CD14-positive monocyte (primary cell): ENCODE results near the gene HSPB6. TPM values are rescaled to one million over a fixed set of nuclear protein-coding genes. Genes with fewer than 3 reads are reported as not detected.

ENCODE experiments used
- DNase-seq, 3 donors: peaks; one replicate each; pipeline ENCODE4 v3.0.0-alpha.2; 2011 to 2022
- H2AFZ ChIP-seq: 2 replicates; pipeline ENCODE4 v1.6.0; 2012; ENCODE audit warnings: mild to moderate bottlenecking, low read depth, low read length, inconsistent platforms; ENCODE audit not compliant: insufficient read depth, poor library complexity, severe bottlenecking
- H3K27ac ChIP-seq, 2 donors: 1 replicate in 1 of 2; 2 replicates in 1 of 2; pipeline ENCODE4 v1.5.1; 2012 to 2013; ENCODE audit warnings: low read length in 2 of 2, control low read depth in 1 of 2, inconsistent platforms in 1 of 2, low read depth in 1 of 2, mild to moderate bottlenecking in 1 of 2
- H3K27me3 ChIP-seq, 2 donors: one replicate each; pipeline versions ENCODE4 v1.6.0 to v1.6.1; 2011 to 2013; ENCODE audit warnings: low read length in 2 of 2; ENCODE audit not compliant: control insufficient read depth in 2 of 2, insufficient read depth in 2 of 2
- H3K36me3 ChIP-seq, 2 donors: replicated peaks in 1 of 2; 1 replicate in 1 of 2; 2 replicates in 1 of 2; pipeline versions ENCODE4 v1.5.1 to v1.6.1; 2012 to 2013; ENCODE audit warnings: low read length in 2 of 2, control low read depth in 1 of 2, inconsistent platforms in 1 of 2, mild to moderate bottlenecking in 1 of 2; ENCODE audit not compliant: insufficient read depth in 2 of 2, control insufficient read depth in 1 of 2
- H3K4me1 ChIP-seq, 2 donors: 1 replicate in 1 of 2; 2 replicates in 1 of 2; pipeline versions ENCODE4 v1.5.1 to v1.6.1; 2012 to 2013; ENCODE audit warnings: low read length in 2 of 2, control low read depth in 1 of 2, inconsistent platforms in 1 of 2, mild to moderate bottlenecking in 1 of 2, moderate library complexity in 1 of 2; ENCODE audit not compliant: insufficient read depth in 2 of 2, control insufficient read depth in 1 of 2
- H3K4me2 ChIP-seq: replicated peaks from 2 replicates; pipeline ENCODE3; 2012; ENCODE audit warnings: low read length, moderate library complexity, mild to moderate bottlenecking; ENCODE audit not compliant: poor library complexity, severe bottlenecking; ENCODE audit errors: extremely low read depth
- H3K4me3 ChIP-seq, 3 experiments: fragments of 200-600 bp in 1 of 3; sonication (generic) in 1 of 3; replicated peaks in 1 of 3; 1 replicate in 2 of 3; 2 replicates in 1 of 3; pipeline ENCODE4 v1.5.1; 2011 to 2013; ENCODE audit warnings: low read length in 3 of 3, mild to moderate bottlenecking in 3 of 3, control low read depth in 2 of 3, low read depth in 2 of 3, inconsistent platforms in 1 of 3, moderate library complexity in 1 of 3
- H3K79me2 ChIP-seq: 2 replicates; pipeline ENCODE4 v1.6.0; 2012; ENCODE audit warnings: mild to moderate bottlenecking, control low read depth, inconsistent platforms, low read length, moderate library complexity; ENCODE audit not compliant: insufficient read depth
- H3K9ac ChIP-seq: 2 replicates; pipeline ENCODE4 v1.6.0; 2017; ENCODE audit warnings: low read length, mild to moderate bottlenecking; ENCODE audit not compliant: insufficient read depth, poor library complexity, severe bottlenecking
- H3K9me3 ChIP-seq, 2 donors: replicated peaks in 1 of 2; 1 replicate in 1 of 2; 2 replicates in 1 of 2; pipeline versions ENCODE4 v1.5.1 to v1.6.1; 2012 to 2013; ENCODE audit warnings: low read length in 2 of 2, control low read depth in 1 of 2; ENCODE audit not compliant: control insufficient read depth in 1 of 2, insufficient read depth in 1 of 2
- H4K20me1 ChIP-seq: 2 replicates; pipeline ENCODE4 v1.6.0; 2012; ENCODE audit warnings: mild to moderate bottlenecking, low read length, control low read depth, moderate library complexity; ENCODE audit not compliant: insufficient read depth
- H3K27ac Mint-ChIP-seq, 7 donors: one replicate each; pipeline ENCODE4 v1.8.0; 2020; ENCODE audit warnings: mild to moderate bottlenecking in 7 of 7, mixed read lengths in 7 of 7, moderate library complexity in 6 of 7, inconsistent platforms in 2 of 7
- H3K27me3 Mint-ChIP-seq, 3 donors: one replicate each; pipeline ENCODE4 v1.8.0; 2021 to 2022; ENCODE audit warnings: low read depth in 3 of 3, mild to moderate bottlenecking in 3 of 3, mixed read lengths in 3 of 3, moderate library complexity in 3 of 3, inconsistent platforms in 1 of 3
- H3K36me3 Mint-ChIP-seq, 2 donors: one replicate each; pipeline ENCODE4 v1.8.0; 2020; ENCODE audit warnings: mixed read lengths in 2 of 2, inconsistent platforms in 1 of 2, mild to moderate bottlenecking in 1 of 2
- H3K4me1 Mint-ChIP-seq: one replicate; pipeline ENCODE4 v1.8.0; 2020; ENCODE audit warnings: mild to moderate bottlenecking, mixed read lengths
- H3K4me3 Mint-ChIP-seq, 2 donors: one replicate each; pipeline ENCODE4 v1.8.0; 2020; ENCODE audit warnings: mild to moderate bottlenecking in 2 of 2, mixed read lengths in 2 of 2, moderate library complexity in 1 of 2
- H3K9me3 Mint-ChIP-seq, 7 donors: one replicate each; pipeline ENCODE4 v1.8.0; 2020 to 2022; ENCODE audit warnings: mixed read lengths in 7 of 7, mild to moderate bottlenecking in 6 of 7, moderate library complexity in 6 of 7, inconsistent platforms in 2 of 7
- CTCF ChIP-seq: fragments of 200-600 bp; IDR thresholded peaks from one replicate; pipeline ENCODE4 v1.8.0; 2022; ENCODE audit warnings: antibody characterized with exemption, mild to moderate bottlenecking
- WGBS: methylation state at CpG from one replicate; pipeline ENCODE4 v1.1.5; 2013; ENCODE audit warnings: missing lambda C conversion rate; ENCODE audit not compliant: insufficient coverage; 5-methylcytosine and 5-hydroxymethylcytosine counted together
- intact Hi-C, 2 donors: fragments of 100-400 bp; cut with micrococcal nuclease; formaldehyde crosslinking; loops; one replicate each; pipeline versions ENCODE4 v1.15.0 to v1.15.1; 2023
- polyA plus RNA-seq, 3 donors: library from polyadenylated mRNA; depleted of rRNA in 1 of 3; unstranded in 2 of 3; stranded (reverse) in 1 of 3; fragments of 300-500 nt in 2 of 3; fragments of >200 nt in 1 of 3; fragmentation: Illumina TruSeq in 2 of 3; gene quantifications; 1 replicate in 2 of 3; 2 replicates in 1 of 3; pipeline ENCODE4 v1.2.3, GENCODE V29; 2012 to 2021

The HSPB6 gene
- polyA plus RNA-seq, 3 donors = not detected

- H3K9me3 ChIP-seq = no peaks in the 10 kb centered on the region
- Mint-ChIP-seq H3K9me3 (peaks cover 0 to 8% (median 3%) of the 10 kb centered on the region in 7 donors), H3K27me3 (peaks cover 18 to 32% (median 25%) of the 10 kb centered on the region in 3 donors), H3K27ac (peak overlapping the region in 3 of 7 donors; percentile 39 to 72 (median 44)), H3K4me1 (peaks cover 37% of the 10 kb centered on the region), H3K36me3 (peaks cover 34 to 39% of the 10 kb centered on the region in 2 donors), H3K4me3 (peak overlapping the region in 1 of 2 donors; percentile 85)
- H2AFZ ChIP-seq = no peak overlapping the region
- WGBS = 93% methylated on average over 7 of the region's 13 CpGs
- no peak for DNase-seq
- no peak for TF ChIP-seq CTCF
- intact Hi-C loops = loop anchor here in 1 of 2 donors (5.0 to 10.0 kb wide), 2 partner anchors 258 to 360 kb away; partner anchors contain the start of genes ALKBH6, OVOL3, POLR2I and TBCB
- peaks cover 9 to 21% of the 10 kb centered on the region in 2 donors for H3K27me3 ChIP-seq
- H3K79me2 ChIP-seq = peaks cover 12% of the 10 kb centered on the region
- H3K27ac ChIP-seq = no peak overlapping the region
- H3K9ac ChIP-seq = no peak overlapping the region
- H3K4me1 ChIP-seq = peaks cover 29 to 45% of the 10 kb centered on the region in 2 donors
- peak overlapping the region in 1 of 3 experiments; percentile 100 for H3K4me3 ChIP-seq
- peaks cover 25 to 30% of the 10 kb centered on the region in 2 donors for H3K36me3 ChIP-seq
- H3K4me2 ChIP-seq = no peak overlapping the region
- peaks cover 12% of the 10 kb centered on the region for H4K20me1 ChIP-seq
Observed at GRCh38 chr19:35754370-35755130, 2.3 kb downstream of the HSPB6 start.

- H3K9ac ChIP-seq = no peak overlapping the region
- peaks cover 34 to 39% of the 10 kb centered on the region in 2 donors for H3K36me3 Mint-ChIP-seq
Observed at GRCh38 chr19:35753634-35754369, 3.0 kb downstream of the HSPB6 start.

More at GRCh38 chr19:35753634-35754369, 3.0 kb downstream of the HSPB6 start:
- DNase-seq = no peak
- intact Hi-C loops = loop anchor here in 1 of 2 donors (10.0 kb wide), 1 partner anchor 361 kb away; the partner anchor contains the start of genes OVOL3, POLR2I and TBCB
- TF ChIP-seq CTCF = no peak
- no peak overlapping the region for H3K27ac ChIP-seq
- no peaks in the 10 kb centered on the region for H3K9me3 ChIP-seq
- no peak overlapping the region for H3K4me3 ChIP-seq
- 97% methylated on average over 17 of the region's 20 CpGs for WGBS
- Mint-ChIP-seq H3K4me3 (peak overlapping the region in 1 of 2 donors; percentile 30), H3K27ac (peak overlapping the region in 1 of 7 donors; percentile 72), H3K27me3 (peaks cover 18 to 32% (median 25%) of the 10 kb centered on the region in 3 donors), H3K9me3 (peaks cover 0 to 8% (median 3%) of the 10 kb centered on the region in 7 donors), H3K4me1 (peaks cover 36% of the 10 kb centered on the region)
- H3K79me2 ChIP-seq = peaks cover 11% of the 10 kb centered on the region
- peaks cover 6% of the 10 kb centered on the region for H4K20me1 ChIP-seq
- no peak overlapping the region for H2AFZ ChIP-seq
- H3K4me1 ChIP-seq = peaks cover 33 to 47% of the 10 kb centered on the region in 2 donors
- peaks cover 9 to 21% of the 10 kb centered on the region in 2 donors for H3K27me3 ChIP-seq
- peaks cover 24 to 30% of the 10 kb centered on the region in 2 donors for H3K36me3 ChIP-seq
- no peak overlapping the region for H3K4me2 ChIP-seq
